K562 (cell line): Measurements from ENCODE around the gene CLCN5. TPM values are rescaled to one million over a fixed set of nuclear protein-coding genes. Genes with fewer than 3 reads are reported as not detected.

Experiments used
- ATF7 ChIP-seq: fragments of 450-650 bp; IDR thresholded peaks from 2 replicates; pipeline ENCODE4 v1.7.1; 2014; ENCODE audit warnings: mild to moderate bottlenecking, moderate library complexity
- CHCHD3 ChIP-seq: fragments of 250-450 bp; sonication (Bioruptor Pico); IDR thresholded peaks from 2 replicates; pipeline ENCODE4 v2.1.2; 2022; ENCODE audit warnings: mild to moderate bottlenecking
- HDAC6 ChIP-seq: IDR thresholded peaks from 2 replicates; pipeline ENCODE4 v1.6.1; 2012; ENCODE audit warnings: low read depth, mild to moderate bottlenecking, control low read depth, inconsistent platforms, low read length, moderate library complexity
- NCOA2 ChIP-seq, 2 experiments: fragments of 450-650 bp; IDR thresholded peaks; 2 replicates each; pipeline ENCODE4 v1.6.1; 2018; ENCODE audit warnings: mild to moderate bottlenecking in 2 of 2, moderate library complexity in 1 of 2; ENCODE audit not compliant: partially characterized antibody in 2 of 2
- POLR2A ChIP-seq: fragments of 450-650 bp; conservative IDR thresholded peaks from 2 replicates; pipeline ENCODE4 v1.6.1; 2016
- RB1 ChIP-seq: fragments of 450-650 bp; IDR thresholded peaks from 2 replicates; pipeline ENCODE4 v1.6.1; 2017; ENCODE audit warnings: low read depth, mild to moderate bottlenecking
- RBFOX2 ChIP-seq: fragments of 200-400 bp; formaldehyde crosslinking; IDR thresholded peaks from 2 replicates; pipeline ENCODE4 v1.6.1; 2017; ENCODE audit warnings: low read depth, mild to moderate bottlenecking, low read length, moderate library complexity
- RNF2 ChIP-seq: sonication (generic); IDR thresholded peaks from 2 replicates; pipeline ENCODE4 v1.6.1; 2016
- SMC3 ChIP-seq: conservative IDR thresholded peaks from 2 replicates; pipeline ENCODE4 v1.6.1; 2011; ENCODE audit warnings: low read depth, low read length, improper control_type of control experiment; ENCODE audit not compliant: insufficient read depth
- TCF7L2 ChIP-seq: fragments of 150-350 bp; IDR thresholded peaks from 2 replicates; pipeline ENCODE4 v1.6.1; 2016; ENCODE audit warnings: low read depth, mild to moderate bottlenecking, low read length, moderate library complexity
- TEAD1 ChIP-seq, 2 experiments: fragments of 450-650 bp in 1 of 2; sonication (generic) in 1 of 2; formaldehyde crosslinking; IDR thresholded peaks; 2 replicates each; pipeline versions ENCODE4 v1.4.0 to v1.8.0; 2020 to 2022; ENCODE audit warnings: mild to moderate bottlenecking in 2 of 2, missing genetic modification reagents in 1 of 2
- U2AF1 ChIP-seq: fragments of 200-400 bp; formaldehyde crosslinking; optimal IDR thresholded peaks from 2 replicates; pipeline ENCODE3; 2017; ENCODE audit warnings: mild to moderate bottlenecking, low read depth, low read length, moderate library complexity
- ZBTB17 ChIP-seq: fragments of 450-650 bp; formaldehyde crosslinking; IDR thresholded peaks from 2 replicates; pipeline ENCODE4 v1.4.0; 2020; ENCODE audit warnings: mild to moderate bottlenecking
- ZBTB9 ChIP-seq: fragments of 450-650 bp; formaldehyde crosslinking; IDR thresholded peaks from 2 replicates; pipeline ENCODE4 v1.4.0; 2020; ENCODE audit warnings: mild to moderate bottlenecking, moderate library complexity
- ZNF124 ChIP-seq: sonication (generic); formaldehyde crosslinking; IDR thresholded peaks from 2 replicates; pipeline ENCODE4 v1.8.1; 2022; ENCODE audit warnings: missing genetic modification reagents
- ZNF431 ChIP-seq: sonication (generic); formaldehyde crosslinking; IDR thresholded peaks from 2 replicates; pipeline ENCODE4 v1.8.0; 2022; ENCODE audit warnings: mild to moderate bottlenecking, missing genetic modification reagents
- ZNF699 ChIP-seq: fragments of 250-450 bp; sonication (Bioruptor Pico); IDR thresholded peaks from 2 replicates; pipeline ENCODE4 v1.8.0; 2021; ENCODE audit warnings: mild to moderate bottlenecking, moderate library complexity; ENCODE audit not compliant: insufficient replicate concordance
- ZNF79 ChIP-seq: fragments of 250-450 bp; sonication (Bioruptor Pico); IDR thresholded peaks from 2 replicates; pipeline ENCODE4 v1.4.0; 2020; ENCODE audit warnings: low read depth, mild to moderate bottlenecking, moderate library complexity
- polyA plus RNA-seq, 8 experiments: library from polyadenylated mRNA; depleted of rRNA in 4 of 8; stranded (reverse) in 5 of 8; unstranded in 3 of 8; fragments of >200 nt; fragmentation: Nextera tagmentation in 2 of 8; fragmentation: Illumina TruSeq in 1 of 8; extraction: Ambion mirVana in 2 of 8; extraction: Trizol in 1 of 8; gene quantifications; 2 replicates each; pipeline versions ENCODE4 v1.2.1 to v1.2.3, GENCODE V29; 2011 to 2014; ENCODE audit warnings: inconsistent platforms in 1 of 8, missing spikeins in 1 of 8
- total RNA-seq, 7 experiments: library from RNA; depleted of rRNA in 6 of 7; stranded (reverse); fragments of >200 nt in 6 of 7; fragmentation: Illumina TruSeq in 2 of 7; extraction: Trizol in 2 of 7; gene quantifications; 2 replicates each; pipeline versions ENCODE4 v1.2.1 to v1.2.3, GENCODE V29; 2011 to 2021; ENCODE audit warnings: low replicate concordance in 1 of 7
- TF ChIP-seq, protein P1 (sequence below): fragments of 450-650 bp; formaldehyde crosslinking; IDR thresholded peaks from 2 replicates; pipeline ENCODE4 v1.4.0; 2020; ENCODE audit warnings: mild to moderate bottlenecking
- TF ChIP-seq, protein P2 (sequence below), 2 experiments: fragments of 200-800 bp in 1 of 2; sonication (Bioruptor generic) in 1 of 2; sonication (generic) in 1 of 2; formaldehyde crosslinking in 1 of 2; IDR thresholded peaks in 1 of 2; conservative IDR thresholded peaks in 1 of 2; 2 replicates each; pipeline versions ENCODE4 v1.5.0 to v1.6.1; 2016 to 2020; ENCODE audit warnings: missing compliant biosample characterization in 1 of 2, missing genetic modification characterization in 1 of 2, missing genetic modification reagents in 1 of 2
- TF ChIP-seq, protein P3 (sequence below): fragments of 250-450 bp; sonication (Bioruptor Pico); IDR thresholded peaks from 2 replicates; pipeline ENCODE4 v1.4.0; 2020; ENCODE audit warnings: mild to moderate bottlenecking, moderate library complexity

Gene CLCN5
- total and polyA plus RNA-seq, 9 of the 15 experiments (the other 6 are each of a cell fraction or from before 2014, with no cell fraction given): 0.94 to 11.8 (median 7.1) TPM

GRCh38 chrX:49922291-49923241, at the start of gene CLCN5 (continued):
- TF ChIP-seq ZBTB9 (no peak), ZNF431 (CRISPR knock-in tag) (no peak), CHCHD3 (CRISPR knock-in tag) (no peak), POLR2A (0 out of 2 replicates have a peak, but pooled peaks have one; percentile 38), SMC3 (no peak), RNF2 (no peak), ZBTB17 (CRISPR knock-in tag) (no peak), TCF7L2 (no peak), RB1 (no peak), TEAD1 (CRISPR knock-in tag; IDR thresholded peaks at IDR 0.05) (no peak), ZNF79 (no peak), NCOA2 (IDR thresholded peaks at IDR 0.05; ENCODE audit: partially characterized antibody in 2 of 2) (no peak), ZNF699 (no peak), ZNF124 (no peak), U2AF1 (no peak), ATF7 (no peak), HDAC6 (no peak), RBFOX2 (peak; percentile 73)
- TF ChIP-seq, protein P1, sequence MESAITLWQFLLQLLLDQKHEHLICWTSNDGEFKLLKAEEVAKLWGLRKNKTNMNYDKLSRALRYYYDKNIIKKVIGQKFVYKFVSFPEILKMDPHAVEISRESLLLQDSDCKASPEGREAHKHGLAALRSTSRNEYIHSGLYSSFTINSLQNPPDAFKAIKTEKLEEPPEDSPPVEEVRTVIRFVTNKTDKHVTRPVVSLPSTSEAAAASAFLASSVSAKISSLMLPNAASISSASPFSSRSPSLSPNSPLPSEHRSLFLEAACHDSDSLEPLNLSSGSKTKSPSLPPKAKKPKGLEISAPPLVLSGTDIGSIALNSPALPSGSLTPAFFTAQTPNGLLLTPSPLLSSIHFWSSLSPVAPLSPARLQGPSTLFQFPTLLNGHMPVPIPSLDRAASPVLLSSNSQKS (CRISPR knock-in tag): no peak
- TF ChIP-seq, protein P2, sequence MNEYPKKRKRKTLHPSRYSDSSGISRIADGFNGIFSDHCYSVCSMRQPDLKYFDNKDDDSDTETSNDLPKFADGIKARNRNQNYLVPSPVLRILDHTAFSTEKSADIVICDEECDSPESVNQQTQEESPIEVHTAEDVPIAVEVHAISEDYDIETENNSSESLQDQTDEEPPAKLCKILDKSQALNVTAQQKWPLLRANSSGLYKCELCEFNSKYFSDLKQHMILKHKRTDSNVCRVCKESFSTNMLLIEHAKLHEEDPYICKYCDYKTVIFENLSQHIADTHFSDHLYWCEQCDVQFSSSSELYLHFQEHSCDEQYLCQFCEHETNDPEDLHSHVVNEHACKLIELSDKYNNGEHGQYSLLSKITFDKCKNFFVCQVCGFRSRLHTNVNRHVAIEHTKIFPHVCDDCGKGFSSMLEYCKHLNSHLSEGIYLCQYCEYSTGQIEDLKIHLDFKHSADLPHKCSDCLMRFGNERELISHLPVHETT (CRISPR knock-in tag; conservative IDR thresholded peaks at IDR 0.05 in 1 of 2, IDR thresholded peaks at IDR 0.05 in 1 of 2): no peak
- TF ChIP-seq, protein P3, sequence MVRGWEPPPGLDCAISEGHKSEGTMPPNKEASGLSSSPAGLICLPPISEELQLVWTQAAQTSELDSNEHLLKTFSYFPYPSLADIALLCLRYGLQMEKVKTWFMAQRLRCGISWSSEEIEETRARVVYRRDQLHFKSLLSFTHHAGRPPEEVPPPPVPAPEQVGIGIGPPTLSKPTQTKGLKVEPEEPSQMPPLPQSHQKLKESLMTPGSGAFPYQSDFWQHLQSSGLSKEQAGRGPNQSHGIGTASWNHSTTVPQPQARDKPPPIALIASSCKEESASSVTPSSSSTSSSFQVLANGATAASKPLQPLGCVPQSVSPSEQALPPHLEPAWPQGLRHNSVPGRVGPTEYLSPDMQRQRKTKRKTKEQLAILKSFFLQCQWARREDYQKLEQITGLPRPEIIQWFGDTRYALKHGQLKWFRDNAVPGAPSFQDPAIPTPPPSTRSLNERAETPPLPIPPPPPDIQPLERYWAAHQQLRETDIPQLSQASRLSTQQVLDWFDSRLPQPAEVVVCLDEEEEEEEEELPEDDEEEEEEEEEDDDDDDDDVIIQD (CRISPR knock-in tag): no peak
